SK-MEL-5 (cell line): ENCODE measurements around the gene CCDC116. TPM values are rescaled to one million over a fixed set of nuclear protein-coding genes. Genes with fewer than 3 reads are reported as not detected.
A peak's percentile ranks its signal among the peaks of the same experiment; 100 is the strongest.
"Not testable (repeated sequence)": the region's sequence is repeated elsewhere in the genome, so short reads cannot be mapped to it uniquely, and the experiment has no call there.

Experiments
- DNase-seq: peaks from one replicate; pipeline ENCODE4 v3.0.0-alpha.2; 2016; ENCODE audit warnings: low read depth, low spot score
- in situ Hi-C: cut with HindIII; loops from 2 replicates; pipeline ENCODE4 v1.10.0; 2016; ENCODE audit warnings: low sequenced_read_pairs, high pct_unique_total_duplicates, low pct_unique_long_range_greater_than_20kb
- total RNA-seq: library from RNA; depleted of rRNA; stranded (reverse); fragments of >200 nt; shearing (Covaris generic); gene quantifications from 2 replicates; pipeline ENCODE4 v1.2.3, GENCODE V29; 2014

The CCDC116 gene
- total RNA-seq, 1 experiment from 2014 or later: not detected

DNA sequence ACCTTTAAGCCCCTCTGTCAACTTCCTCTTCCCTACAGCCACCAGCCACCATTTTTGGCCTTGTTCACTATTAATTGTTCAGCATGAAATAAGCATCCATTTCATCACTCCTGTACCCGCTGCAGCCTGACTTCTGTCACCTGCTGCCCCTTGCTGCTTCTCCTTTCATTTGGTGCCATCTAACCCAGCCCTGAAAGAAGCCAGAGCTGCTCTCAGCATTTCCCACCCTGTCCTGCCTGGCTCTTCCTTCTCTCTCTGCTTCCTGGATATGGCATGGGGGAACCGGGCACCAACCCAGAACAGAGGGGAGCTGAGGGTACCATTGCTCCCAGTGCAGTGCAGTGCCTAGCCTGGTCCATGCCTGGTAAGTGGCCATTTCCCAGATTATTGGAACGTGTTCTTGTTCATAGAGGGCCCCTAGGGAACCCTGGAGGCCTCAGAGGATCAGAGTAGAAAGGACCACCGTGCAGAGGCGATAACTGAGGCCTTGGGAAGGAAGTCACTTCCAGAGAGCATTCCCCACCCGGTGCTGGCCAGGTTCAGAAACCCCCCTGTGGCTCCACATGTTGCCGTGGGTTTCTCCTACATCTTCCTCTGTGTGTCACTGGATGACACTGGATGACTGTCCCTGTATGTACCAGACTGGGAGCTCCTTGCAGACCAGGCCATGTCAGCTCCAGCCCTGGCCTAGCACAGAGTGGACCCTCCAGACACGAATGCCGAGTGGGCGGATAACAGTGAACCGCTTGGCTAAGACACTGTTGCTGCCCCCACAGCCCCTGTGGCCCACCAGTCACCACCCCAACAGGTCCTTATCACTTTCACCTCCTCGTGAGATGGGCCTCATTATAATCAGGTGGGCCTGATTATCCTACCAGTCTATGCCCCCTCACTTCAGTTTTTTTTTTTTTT lies 7.4 kb upstream of the CCDC116 start:
- in situ Hi-C loops: no loop called here
- no peak for DNase-seq

DNA sequence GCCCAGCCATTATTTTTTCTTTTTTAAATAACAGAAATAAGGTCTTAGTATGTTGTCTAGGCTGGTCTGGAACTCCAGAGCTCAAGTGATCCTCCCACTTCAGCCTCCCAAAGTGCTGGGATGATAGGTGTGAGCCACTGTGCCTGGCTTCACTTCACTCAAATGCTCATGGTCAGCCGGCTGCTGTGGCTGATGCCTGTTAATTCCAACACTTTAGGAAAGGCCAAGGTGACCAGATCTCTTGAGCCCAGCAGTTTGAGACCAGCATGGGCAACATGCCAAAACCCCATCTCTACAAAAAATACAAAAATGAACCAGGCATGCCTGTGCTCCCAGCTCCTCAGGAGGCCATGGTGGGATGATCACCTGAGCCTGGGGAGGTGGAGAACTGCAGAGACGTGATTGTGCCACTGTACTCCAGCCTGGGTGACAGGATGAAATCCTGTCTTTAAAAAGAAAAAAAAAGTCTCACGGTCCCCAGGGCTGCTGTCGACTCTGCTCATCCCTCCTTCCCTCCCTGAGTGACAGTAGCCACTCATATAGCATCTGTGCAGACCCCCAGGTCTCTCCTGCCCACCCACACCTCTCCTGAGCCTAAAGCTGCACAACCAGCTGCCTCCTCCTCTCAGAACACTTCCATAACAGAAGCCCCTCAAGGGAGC lies 6.4 kb upstream of the CCDC116 start:
- DNase-seq: no peak
- in situ Hi-C loops: no loop called here

DNA sequence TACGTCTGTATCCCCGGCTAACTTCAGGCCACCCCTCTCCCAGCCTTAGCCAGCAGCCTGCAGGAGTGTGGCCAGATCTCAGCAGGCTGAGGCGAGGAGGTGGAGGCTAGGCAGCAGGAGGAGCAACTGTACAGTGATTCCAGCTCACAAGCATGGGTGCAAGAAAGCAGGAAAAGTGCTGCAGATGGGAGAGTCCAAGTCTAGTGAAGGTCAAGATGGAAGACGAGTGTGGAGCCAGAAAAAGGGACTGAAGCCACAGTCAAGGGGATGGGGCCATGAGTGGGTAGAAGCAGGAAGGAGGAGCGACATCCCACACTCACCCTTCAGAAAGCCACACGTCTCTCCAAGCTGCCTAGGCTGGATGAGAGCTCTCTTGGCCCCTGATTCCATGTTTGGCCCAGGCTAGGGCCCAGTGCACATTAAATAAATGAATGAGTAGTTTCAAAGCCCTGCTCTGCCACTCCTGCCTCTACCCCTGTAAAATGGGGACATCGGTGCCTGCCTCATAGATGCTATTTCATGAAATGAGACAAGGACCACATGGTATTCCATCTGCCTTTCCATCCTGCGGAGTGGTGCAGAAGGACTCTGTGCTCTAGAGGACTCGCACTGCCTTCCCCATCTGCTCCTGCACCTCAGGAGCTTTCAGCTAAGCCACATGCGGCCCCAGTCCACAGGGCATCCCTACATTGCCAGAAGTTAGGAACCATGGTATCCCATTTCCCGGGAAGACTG lies 5.7 kb upstream of the CCDC116 start:
- in situ Hi-C loops: no loop called here
- no peak for DNase-seq

DNA sequence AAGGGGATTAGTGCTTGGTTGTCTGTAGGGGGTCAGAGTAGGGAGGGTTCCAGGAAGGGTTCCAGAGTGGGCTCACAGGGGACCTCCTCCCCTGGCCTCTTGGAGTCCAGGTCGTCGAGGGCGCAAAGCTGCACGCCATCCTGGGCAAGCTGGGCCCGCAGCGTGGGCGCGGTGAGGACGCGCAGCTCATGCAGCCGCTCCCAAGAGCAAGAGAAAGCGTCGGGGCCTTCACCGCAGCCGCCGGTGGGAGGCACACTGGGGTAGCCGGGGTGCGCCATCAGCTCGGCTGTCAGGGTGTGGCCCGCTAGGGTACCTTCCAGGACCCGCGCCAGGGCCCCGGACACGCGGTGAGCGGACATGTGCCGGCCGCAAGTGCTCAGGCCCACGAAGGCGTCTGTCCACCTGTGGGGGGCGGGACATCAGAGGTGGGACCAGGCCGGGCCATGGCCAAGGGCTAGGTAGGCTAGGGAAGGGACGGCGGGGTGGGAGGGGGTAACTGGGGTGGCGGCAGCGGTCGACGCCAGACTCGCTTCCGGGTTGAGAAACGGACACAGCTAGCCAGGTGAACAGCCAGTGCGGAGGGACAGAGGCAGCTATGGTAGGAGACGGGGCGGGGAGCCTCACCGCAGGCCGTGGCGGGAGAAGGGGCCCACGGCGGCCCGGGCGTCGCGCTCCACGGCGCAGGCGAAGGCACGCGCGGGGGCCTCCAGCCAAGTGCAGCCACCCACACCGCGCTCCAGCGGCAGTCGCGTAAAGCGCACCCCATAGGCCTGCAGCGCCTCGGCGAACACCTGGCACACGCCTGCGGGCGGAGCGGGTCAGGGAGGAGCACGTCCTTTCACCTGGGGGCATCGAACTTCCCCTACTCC lies 3.9 kb upstream of the CCDC116 start:
- DNase-seq: no peak
- in situ Hi-C loops: no loop called here

DNA sequence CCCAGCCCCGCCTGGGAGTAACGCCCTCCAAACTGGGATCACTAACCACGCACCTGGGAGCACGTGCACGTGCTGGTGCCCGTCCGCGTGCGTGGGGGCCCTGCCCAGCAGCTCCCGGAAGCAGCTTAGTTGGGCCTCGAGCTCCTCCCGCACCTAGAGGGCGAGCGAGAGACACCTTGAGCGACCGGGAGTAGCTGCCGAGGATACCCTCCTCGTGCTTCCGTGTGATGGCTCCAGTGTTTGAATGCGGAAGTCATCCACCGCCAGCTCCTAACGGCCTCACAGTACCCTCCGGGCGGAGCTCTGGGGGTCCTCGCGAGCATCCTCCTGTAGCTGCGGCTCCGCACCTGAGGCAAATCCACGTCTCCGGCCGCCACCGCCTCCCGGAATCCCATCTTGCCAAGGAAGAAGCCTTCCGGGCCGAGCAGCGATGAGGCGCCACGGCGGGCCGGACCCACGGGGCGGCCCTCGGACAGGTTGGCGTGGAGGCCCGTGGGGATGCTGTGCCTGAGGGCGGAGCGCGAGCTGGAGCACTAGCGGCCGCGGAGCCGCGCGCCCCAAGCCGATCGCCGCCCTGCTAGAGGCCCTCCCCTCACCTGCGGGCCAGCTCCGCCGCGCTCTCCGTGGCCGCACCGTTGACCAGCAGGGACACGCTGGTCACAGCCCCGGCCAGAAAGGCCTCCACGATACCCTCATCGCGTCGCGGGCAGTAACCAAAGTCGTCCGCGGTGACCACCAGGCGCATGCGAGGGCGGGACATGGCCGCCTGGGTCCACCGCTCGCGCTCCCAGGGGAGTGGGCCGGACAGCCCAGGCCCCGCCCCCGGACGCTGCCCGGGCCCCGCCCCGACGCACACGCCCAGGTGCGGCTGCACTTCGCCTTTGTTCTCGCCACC lies 3.1 kb upstream of the CCDC116 start, which contains the start of gene YDJC:
TSS of gene YDJC (minus strand) at position 768 of the 895 bp plus-strand sequence. CDS start at position 760, 8 bp downstream.
- DNase-seq: peak; percentile 93
- in situ Hi-C loops: no loop called here

DNA sequence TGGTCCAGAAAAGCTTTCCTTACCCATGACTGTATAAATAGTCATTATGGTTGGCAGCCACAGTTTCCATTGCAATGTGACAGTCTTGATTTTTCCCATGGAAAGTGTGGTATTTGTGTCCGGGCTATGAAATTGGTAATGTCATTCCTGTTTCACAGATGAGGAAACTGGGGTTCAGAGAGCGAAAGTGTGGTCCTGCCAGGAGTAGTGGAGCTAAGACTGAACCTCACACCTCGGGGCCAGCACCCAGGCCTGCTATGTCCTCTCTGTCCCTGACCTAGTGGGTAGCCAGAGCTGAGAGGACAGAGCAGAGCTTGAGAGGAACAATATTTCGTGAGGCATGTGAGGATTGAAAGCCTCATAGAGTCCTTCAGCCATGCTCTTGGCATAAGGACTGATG lies 1.5 kb upstream of the CCDC116 start:
- in situ Hi-C loops: no loop called here
- DNase-seq: no peak

DNA sequence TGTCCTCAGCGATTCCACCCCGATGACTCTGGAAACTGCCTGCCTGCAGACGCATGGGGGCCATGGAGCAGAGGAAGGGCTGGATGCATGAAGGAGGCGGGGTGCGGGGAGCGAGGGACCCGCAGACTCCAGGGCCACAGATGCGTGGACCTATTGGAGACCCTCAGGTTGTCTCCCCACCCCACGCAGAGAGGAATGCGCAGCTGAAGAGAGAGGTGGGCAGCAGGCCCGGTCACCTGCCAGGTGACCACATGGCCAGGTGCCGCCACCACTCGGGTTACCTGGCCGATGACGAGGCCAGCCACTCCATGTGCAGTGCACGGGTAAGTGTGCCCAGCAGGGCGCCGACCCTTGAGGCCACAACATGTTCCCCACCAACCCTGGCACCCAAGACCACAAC lies 371 bp downstream of the CCDC116 start:
- in situ Hi-C loops: no loop called here
- DNase-seq: no peak

DNA sequence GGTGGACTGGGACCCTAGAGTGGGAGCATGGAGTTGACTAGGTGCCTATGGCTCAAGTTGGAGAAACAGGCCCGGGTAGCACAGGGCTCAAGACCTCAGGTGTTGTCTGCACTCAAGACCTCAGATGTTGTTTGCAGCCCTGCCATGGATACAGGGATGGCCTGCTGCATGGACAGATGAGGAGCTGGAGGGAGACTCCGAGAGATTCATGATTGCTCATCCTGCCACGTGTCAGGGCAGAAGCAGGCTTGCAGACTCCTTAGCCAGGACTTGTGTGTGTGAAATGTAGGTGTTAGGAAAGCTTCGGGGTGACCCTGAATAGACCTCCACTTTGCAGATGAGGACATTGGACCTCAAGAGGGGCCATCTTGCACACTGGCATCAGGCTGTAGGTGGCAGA lies 921 bp downstream of the CCDC116 start:
- no peak for DNase-seq
- in situ Hi-C loops: no loop called here

DNA sequence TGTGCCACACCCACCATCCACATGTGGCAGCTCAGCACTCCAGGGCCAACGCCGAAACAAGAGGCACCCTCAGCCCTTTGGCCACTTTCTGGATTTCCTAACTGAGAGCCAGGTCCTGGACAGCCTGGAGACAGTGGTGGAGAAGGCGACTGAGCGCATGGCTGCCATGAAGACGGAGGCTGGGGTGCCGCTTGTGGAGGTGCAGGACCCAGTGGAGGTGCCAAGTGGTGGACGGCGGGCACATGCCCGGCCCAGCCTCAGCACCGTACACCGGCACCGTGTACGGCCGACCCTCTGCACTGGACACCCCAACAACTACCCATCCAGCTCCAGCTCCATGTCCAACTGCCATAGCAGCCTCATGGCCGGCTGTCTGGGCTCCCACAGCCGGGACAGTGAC lies 1.5 kb downstream of the CCDC116 start:
- DNase-seq: no peak
- in situ Hi-C loops: no loop called here

DNA sequence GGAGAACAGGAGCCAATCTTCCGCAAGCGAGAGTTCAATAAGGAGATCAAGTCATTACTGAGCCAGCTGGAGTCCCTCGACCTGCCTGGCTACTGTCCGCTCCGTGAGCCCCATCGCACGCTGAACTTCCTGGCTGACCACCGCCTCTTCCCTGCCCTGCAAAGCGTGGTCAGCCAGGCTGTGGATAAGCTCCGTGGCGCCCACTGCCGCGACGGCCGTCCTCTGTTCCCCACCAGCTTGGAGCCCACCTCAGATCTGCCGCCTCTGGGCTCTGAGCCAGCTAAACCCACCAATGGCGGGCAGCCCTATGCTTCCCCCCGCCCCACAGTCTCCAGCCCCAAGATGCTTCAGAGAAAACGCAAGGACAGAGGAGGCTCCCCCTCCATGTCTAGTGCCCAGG lies 2.3 kb downstream of the CCDC116 start:
- DNase-seq: no peak
- in situ Hi-C loops: no loop called here

DNA sequence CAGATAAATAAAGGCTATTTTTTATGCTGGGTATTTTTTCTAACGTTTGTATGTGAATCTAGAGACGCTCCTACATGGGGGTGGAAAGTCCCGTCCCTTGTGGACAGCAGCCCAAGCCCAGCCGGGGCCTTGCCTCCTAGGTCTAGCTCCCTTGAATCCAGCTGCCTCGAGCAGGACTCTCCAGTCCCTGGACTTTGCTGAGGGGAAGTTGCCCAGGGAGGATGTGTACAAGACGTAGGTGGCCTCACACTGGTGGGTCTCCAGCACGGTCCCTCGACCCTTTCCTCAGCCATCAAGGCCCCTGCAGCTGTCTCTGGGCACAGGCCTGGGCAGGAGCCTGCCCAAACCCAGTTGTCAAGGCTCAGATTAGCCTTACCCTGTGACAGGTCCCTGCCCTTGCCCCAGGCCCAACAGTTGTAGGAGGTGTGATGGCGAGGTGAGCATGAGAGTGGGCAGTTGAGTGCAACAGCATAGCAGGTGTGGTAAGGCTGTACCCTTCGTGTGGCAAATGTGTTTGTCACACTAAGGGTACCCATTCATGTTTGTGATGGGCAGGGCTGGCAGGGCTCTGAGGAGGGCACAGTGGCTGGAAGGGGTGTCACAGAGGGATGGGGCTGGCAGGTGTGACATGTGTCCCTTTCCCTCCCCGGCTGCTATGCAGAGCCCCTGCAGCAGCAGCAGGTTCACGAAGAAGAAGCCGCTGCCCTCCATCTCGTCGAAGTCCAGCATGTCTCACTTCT lies 3.4 kb downstream of the CCDC116 start:
- in situ Hi-C loops: no loop called here
- DNase-seq: no peak

DNA sequence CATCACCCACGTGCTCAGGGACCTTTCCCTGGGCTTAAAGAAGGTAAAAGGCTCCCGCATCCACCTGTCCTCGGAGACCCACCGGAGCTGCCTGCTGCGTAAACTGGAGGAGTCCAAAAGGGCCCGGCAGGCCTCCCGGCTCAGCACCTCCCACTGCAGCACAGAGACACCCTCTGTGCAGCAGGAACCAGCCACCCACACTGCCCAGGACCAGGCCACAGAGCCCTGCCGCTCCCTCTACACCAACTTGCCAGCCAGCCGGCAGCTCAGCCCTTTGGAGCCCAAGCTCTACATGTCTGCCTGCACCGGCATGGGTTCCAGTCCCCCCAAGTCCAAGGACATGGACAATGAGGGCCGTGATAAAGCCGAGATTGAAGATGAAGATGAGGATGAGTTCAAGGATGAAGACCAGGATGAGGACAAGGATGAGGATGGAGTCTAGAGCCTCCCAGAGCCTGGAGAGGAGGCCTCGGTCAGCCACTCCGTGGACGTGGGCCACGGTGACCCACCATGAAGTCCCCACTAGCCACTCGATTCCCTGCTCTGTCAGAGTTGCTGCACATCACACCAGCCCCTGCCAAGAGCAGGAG lies 4.2 kb downstream of the CCDC116 start:
- in situ Hi-C loops: no loop called here
- DNase-seq: no peak

DNA sequence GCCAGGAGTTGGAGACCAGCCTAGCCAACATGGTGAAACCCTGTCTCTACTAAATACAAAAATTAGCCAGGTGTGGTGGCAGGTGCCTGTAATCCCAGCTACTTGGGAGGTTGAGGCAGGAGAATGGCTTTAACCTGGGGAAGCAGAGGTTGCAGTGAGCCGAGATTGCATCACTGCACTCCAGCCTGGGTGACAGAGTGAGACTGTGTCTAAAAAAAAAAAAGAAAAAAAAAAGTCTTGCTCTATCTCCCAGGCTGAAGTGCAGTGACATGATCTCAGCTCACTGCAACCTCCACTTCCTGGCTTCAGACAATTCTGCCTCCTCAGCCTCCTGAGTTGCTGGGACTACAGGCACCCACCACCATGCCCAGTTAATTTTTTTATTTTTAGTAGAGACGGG lies 4.9 kb downstream of the CCDC116 start:
- DNase-seq, in situ Hi-C loops: not testable (repeated sequence)

DNA sequence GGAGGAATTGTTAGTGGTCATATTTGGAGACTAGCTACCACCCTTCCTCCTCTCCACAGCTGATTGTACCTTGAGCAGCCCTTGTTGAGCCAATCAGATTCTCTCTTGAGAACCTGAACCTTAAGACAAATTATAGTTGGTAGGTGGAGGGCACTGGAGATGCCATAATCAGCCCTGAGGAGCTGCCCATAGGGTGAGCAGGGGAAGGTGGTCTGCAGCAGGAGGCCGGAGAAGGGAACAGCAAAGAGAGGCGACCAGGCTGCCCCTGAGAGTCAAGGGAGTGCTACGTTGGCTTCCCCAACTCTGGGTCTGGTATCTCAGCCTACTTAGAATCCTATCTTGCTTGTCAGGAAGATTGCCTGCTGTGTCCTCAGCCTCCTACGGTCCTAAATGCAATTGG lies 6.8 kb downstream of the CCDC116 start:
- DNase-seq: no peak
- in situ Hi-C loops: no loop called here

DNA sequence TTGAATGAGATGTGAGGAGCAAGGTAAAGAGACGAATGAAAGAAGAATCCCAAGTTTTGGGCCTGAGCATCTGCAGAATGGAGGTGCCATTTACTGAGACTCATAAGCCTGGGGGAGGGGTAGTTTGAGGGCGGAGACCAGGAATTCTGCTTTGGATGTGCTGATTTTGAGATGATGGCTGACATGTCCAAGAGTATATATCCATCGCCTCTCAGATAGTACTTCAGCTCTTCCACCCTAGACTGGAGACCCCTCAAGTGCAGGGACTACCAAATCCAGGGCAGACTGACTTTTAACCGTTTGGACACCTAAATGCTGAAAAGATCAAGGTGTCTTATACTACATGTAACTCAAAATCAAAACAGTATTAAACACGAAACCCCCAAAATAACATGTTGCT lies 8.2 kb downstream of the CCDC116 start:
- in situ Hi-C loops: no loop called here
- no peak for DNase-seq

DNA sequence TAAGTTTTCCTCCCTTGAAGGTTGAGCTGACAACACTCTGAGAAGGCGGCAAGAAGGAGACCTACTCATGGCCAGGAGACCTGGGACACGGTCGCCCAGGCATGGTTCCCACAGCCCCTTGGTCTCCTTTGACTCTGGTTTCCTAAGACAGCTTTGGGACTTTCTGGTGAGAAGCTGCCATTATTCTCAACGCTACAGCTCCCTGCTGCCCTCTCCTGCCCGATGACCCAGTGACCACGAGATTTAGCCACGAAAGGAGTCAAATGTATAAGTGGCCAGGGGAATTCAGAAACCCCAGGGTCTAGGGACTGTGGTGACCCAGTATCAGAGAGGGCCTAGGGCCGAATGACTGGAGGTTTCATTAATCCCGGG lies 8.8 kb downstream of the CCDC116 start:
- in situ Hi-C loops: no loop called here
- DNase-seq: peak; percentile 84
